Glutamatergic neuron (in vitro differentiated cells): ENCODE data around the gene LRRIQ3. TPM values are rescaled to one million over a fixed set of nuclear protein-coding genes. Genes with fewer than 3 reads are reported as not detected.

Source experiments
- DNase-seq: peaks from one replicate; pipeline ENCODE4 v3.0.0; 2022
- H3K27ac Mint-ChIP-seq: one replicate; pipeline ENCODE4 v1.8.0; 2020; ENCODE audit warnings: mild to moderate bottlenecking, mixed read lengths, inconsistent platforms; ENCODE audit not compliant: unreplicated experiment
- H3K27me3 Mint-ChIP-seq: one replicate; pipeline ENCODE4 v1.8.0; 2020; ENCODE audit warnings: mild to moderate bottlenecking, moderate library complexity, mixed read lengths, inconsistent platforms; ENCODE audit not compliant: unreplicated experiment
- H3K36me3 Mint-ChIP-seq: one replicate; pipeline ENCODE4 v1.8.0; 2020; ENCODE audit warnings: mild to moderate bottlenecking, mixed read lengths, inconsistent platforms; ENCODE audit not compliant: unreplicated experiment
- H3K4me1 Mint-ChIP-seq: one replicate; pipeline ENCODE4 v1.8.0; 2020; ENCODE audit warnings: mild to moderate bottlenecking, low read depth, mixed read lengths, inconsistent platforms; ENCODE audit not compliant: unreplicated experiment
- H3K4me3 Mint-ChIP-seq: one replicate; pipeline ENCODE4 v1.8.0; 2020; ENCODE audit warnings: mild to moderate bottlenecking, mixed read lengths, inconsistent platforms; ENCODE audit not compliant: unreplicated experiment
- H3K9me3 Mint-ChIP-seq: one replicate; pipeline ENCODE4 v1.8.0; 2020; ENCODE audit warnings: mild to moderate bottlenecking, moderate library complexity, mixed read lengths, inconsistent platforms; ENCODE audit not compliant: unreplicated experiment
- CTCF ChIP-seq: fragments of 200-600 bp; sonication (generic); IDR thresholded peaks from one replicate; pipeline ENCODE4 v1.5.0; 2021; ENCODE audit not compliant: partially characterized antibody, unreplicated experiment
- total RNA-seq: library from RNA; stranded (reverse); fragmentation: NEBNext Ultra II Directional; extraction: Animal tissue kit (Norgen Biotek cat#: 25700); gene quantifications from one replicate; pipeline ENCODE4 v1.2.1, GENCODE V29; 2021; ENCODE audit not compliant: unreplicated experiment

Gene LRRIQ3
- total RNA-seq, 1 donor from 2014 or later = 0.20 TPM

- H3K27me3 Mint-ChIP-seq = no peaks in the 10 kb centered on the region
- no peak overlapping the region for H3K4me3 Mint-ChIP-seq
- no peak overlapping the region for H3K27ac Mint-ChIP-seq
- TF ChIP-seq CTCF = no peak
- H3K9me3 Mint-ChIP-seq = no peaks in the 10 kb centered on the region
- no peaks in the 10 kb centered on the region for H3K4me1 Mint-ChIP-seq
- no peak for DNase-seq
- no peaks in the 10 kb centered on the region for H3K36me3 Mint-ChIP-seq
Measured at GRCh38 chr1:74215229-74215628, 17.3 kb upstream of the LRRIQ3 start.

DNA sequence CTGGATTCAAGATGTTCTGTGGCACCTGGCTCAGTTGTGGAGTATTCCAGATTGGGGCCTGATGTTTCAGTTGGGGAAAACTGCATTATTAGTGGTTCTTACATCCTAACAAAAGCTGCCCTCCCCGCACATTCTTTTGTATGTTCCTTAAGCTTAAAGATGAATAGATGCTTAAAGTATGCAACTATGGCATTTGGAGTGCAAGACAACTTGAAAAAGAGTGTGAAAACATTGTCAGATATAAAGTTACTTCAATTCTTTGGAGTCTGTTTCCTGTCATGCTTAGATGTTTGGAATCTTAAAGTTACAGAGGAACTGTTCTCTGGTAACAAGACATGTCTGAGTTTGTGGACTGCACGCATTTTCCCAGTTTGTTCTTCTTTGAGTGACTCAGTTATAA lies 7.3 kb upstream of the LRRIQ3 start:
- H3K27me3 Mint-ChIP-seq = peaks cover 2% of the 10 kb centered on the region
- no peak overlapping the region for H3K4me3 Mint-ChIP-seq
- TF ChIP-seq CTCF = no peak
- no peaks in the 10 kb centered on the region for H3K4me1 Mint-ChIP-seq
- no peaks in the 10 kb centered on the region for H3K36me3 Mint-ChIP-seq
- no peaks in the 10 kb centered on the region for H3K9me3 Mint-ChIP-seq
- no peak overlapping the region for H3K27ac Mint-ChIP-seq
- no peak for DNase-seq

- H3K36me3 Mint-ChIP-seq = no peaks in the 10 kb centered on the region
- H3K9me3 Mint-ChIP-seq = peaks cover 4% of the 10 kb centered on the region
- no peaks in the 10 kb centered on the region for H3K4me1 Mint-ChIP-seq
- no peak for TF ChIP-seq CTCF
- H3K4me3 Mint-ChIP-seq = no peak overlapping the region
- no peak overlapping the region for H3K27ac Mint-ChIP-seq
- peaks cover 3% of the 10 kb centered on the region for H3K27me3 Mint-ChIP-seq
- no peak for DNase-seq
Measured at GRCh38 chr1:74199504-74199903, 1.5 kb upstream of the LRRIQ3 start.

DNA sequence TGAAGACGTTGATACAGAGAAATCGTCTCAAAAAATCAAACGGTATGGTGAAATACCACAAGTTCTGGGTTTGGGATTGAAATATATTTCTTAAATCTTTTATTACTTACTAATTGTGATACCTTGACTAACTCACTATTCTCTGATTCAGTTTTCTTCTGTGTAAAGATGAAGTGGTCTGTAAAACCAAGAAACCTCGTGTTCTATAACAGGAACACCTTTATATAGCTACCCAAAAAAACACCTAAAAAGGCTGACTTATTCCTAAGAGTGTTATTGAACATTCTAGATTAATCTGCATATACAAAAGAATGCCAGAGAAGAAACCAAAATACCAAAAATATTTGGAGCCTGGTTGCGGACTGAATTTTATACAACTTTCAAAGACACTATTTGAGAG lies 721 bp downstream of the LRRIQ3 start:
- peaks cover 3% of the 10 kb centered on the region for H3K27me3 Mint-ChIP-seq
- H3K9me3 Mint-ChIP-seq = peaks cover 4% of the 10 kb centered on the region
- TF ChIP-seq CTCF = no peak
- DNase-seq = no peak
- no peaks in the 10 kb centered on the region for H3K36me3 Mint-ChIP-seq
- H3K27ac Mint-ChIP-seq = peak overlapping the region; percentile 87
- H3K4me1 Mint-ChIP-seq = no peaks in the 10 kb centered on the region
- H3K4me3 Mint-ChIP-seq = peak overlapping the region; percentile 83

DNA sequence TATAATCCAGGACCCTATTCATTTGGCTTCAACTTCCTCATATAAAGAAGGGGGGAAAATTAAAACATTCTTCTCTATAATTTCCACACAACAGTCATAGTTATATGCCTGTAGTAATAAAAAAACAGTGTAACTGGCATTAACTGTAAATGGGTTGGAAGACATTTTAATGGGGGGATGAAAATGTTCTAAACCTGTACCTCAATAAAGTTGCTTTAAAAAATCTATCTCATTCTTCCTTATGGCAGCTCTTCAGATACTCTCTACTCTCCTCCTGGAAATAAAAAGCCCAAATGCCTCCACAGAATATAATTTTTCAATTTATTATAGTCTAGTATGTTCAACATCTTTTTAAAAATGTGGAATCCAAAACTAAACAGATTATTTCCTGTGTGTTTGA lies 2.6 kb downstream of the LRRIQ3 start:
- Mint-ChIP-seq H3K27ac (no peak overlapping the region), H3K4me1 (no peaks in the 10 kb centered on the region), H3K9me3 (peaks cover 4% of the 10 kb centered on the region), H3K4me3 (no peak overlapping the region), H3K36me3 (no peaks in the 10 kb centered on the region), H3K27me3 (peaks cover 3% of the 10 kb centered on the region)
- no peak for TF ChIP-seq CTCF
- no peak for DNase-seq
